COLO668 (cell line): ENCODE results near the gene TAB2.

Source experiments
- DNase-seq: peaks from one replicate; lab custom pipeline; 2025; ENCODE audit not compliant: unreplicated experiment; lab: John Stamatoyannopoulos, UW

TAB2 gene, protein sequence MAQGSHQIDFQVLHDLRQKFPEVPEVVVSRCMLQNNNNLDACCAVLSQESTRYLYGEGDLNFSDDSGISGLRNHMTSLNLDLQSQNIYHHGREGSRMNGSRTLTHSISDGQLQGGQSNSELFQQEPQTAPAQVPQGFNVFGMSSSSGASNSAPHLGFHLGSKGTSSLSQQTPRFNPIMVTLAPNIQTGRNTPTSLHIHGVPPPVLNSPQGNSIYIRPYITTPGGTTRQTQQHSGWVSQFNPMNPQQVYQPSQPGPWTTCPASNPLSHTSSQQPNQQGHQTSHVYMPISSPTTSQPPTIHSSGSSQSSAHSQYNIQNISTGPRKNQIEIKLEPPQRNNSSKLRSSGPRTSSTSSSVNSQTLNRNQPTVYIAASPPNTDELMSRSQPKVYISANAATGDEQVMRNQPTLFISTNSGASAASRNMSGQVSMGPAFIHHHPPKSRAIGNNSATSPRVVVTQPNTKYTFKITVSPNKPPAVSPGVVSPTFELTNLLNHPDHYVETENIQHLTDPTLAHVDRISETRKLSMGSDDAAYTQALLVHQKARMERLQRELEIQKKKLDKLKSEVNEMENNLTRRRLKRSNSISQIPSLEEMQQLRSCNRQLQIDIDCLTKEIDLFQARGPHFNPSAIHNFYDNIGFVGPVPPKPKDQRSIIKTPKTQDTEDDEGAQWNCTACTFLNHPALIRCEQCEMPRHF

DNA sequence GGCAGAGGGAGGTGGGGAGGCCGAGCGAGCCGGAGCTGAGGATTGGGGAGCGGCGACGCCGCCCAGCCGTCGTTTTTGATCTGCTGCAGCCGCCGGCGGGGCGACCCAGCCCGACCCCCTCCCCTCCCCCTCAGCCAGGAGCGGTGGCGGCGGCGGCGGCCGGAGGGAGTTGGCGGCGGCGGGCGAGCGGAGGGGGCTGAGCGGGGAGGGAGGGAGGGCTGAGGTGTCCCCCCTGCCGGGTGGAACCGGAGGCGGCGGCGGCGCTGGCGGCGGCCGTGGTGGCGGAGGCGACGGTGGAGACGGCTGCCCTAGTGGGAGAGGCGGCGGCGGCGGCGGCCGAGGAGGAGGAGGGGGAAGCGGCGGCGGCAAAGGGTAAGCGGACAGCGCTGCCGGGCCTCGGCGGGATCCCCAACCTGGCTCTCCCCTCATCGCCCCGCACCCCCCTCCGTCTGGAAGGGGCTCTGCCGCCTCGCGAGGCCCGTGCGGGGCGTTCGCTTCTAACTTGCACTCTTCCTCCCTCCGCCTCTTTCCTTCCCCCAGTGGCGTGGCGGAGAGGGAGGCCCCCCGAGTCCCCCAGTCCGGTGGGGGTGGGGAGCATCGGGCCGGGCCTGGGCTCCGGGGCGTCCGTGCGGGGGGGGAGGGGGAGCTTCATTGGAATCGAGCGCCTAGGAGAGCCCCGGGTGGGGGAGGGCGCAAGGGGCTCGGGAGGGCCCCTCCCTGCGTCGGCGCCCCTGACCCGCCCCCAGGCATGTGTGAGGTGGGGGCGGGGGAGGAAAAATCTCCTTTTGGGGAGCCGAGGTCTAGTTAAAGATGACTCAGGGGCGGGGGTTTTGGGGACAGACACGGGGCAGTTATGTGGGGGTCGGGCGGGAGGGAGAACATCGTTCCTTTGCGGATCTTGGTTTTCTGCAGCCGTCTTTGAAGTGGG, at the start of gene TAB2:
Gene TAB2, plus strand, starts transcription at position 69 of the 928 bp plus-strand sequence. CDS start 52,286 bp downstream, outside the sequence.
- DNase-seq: peak; percentile 63

DNA sequence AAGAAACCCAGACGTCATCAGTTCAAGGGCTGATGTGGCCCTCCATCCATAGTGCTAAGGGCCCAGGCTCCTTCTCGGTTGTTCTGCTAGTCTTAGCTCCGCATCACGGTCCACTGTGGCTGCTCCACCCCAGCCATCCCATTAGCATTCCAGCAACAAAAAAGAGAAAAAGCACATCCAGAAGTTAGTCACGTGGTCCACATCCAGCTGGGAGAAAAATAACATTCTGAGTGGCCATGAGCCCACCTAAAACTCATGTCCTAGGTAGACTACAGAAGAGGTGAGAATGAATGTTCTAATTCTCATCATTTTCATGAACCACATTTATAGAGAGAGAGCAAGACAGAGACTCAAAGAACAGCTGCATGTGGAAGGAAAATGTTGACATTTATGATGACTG, 49.4 kb upstream of the TAB2 start:
- DNase-seq: no peak

DNA sequence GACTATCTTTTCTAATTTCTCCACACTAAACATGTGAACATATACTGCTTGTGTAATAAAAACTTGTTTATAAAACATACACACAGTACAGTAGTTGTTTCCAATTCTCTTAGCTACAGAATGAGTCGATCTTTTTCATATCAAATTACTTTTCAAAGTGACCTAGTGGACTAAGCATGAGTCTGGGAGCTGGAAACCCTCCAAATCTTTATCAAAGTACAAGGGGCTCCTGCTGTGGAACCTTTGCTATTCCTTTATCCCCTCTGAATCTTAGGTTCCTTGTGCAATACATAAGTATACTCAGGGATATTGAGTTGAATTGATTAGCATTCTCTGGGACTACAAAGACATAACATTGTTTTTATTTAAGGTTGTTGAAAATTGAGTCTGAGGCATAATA, 48.7 kb upstream of the TAB2 start:
- no peak for DNase-seq

DNA sequence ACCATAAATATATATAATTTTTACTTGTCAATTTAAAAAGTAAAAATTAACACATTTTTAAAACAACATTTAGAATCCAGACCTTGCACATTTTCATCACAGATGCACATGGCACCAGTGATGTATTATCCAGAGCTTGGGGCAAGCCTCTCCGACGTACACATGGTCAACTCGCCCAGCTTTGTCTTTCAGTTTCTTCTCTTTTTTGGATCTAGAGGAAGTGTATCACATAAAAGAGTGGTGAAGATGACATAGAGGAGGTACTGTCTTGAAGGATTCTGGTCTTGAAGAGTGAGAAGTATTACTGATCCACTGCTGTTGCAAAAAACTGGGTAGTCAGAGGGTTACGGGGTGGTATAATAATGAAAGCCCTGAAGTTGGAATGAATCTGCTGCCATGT, 46.9 kb upstream of the TAB2 start:
- DNase-seq: no peak

DNA sequence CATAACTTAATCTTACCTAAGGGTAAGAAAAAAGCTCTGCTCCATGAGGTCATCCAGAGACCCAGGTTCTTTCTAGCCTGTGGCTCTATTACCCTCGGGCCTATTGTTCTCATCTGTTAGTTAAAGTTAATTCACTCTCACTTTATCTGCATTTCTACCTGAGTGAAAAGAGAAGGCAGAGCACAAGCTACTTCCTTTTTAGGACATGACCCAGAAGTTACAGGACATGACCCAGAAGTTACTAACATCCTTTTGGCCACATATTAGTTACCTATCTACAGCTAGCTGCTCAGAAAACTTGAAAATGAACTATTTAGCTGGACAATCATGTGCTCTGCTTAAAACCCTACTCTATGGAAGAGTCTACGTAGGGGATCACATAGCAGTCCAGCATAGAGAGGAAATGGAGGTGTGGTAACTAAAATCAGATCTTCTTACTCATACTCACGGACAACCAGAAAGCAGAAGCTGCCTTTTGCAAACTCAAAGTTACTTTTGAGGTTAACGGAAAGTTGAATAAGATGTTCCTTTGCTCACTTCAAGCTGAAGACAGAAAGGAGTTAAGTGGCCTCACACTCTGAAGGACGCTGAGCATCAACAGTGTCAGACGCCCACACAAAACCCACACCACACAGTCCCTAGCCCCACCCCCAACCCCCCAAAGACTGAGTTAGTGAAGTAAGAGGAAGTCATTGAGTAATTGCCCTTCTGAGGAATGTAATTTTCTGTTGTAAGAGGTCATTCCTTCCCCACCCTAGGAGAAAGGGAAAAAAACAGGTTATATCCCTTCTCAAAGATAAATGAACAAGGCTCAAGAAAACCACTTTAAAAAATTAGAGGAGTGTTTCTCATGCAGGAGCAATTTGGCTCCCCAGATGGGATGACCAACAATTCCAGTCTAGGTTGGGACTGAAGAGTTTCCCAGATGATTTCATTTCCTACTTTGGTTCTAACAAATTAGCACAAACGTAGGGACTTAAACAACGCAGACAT, 45.9 kb upstream of the TAB2 start:
- no peak for DNase-seq

DNA sequence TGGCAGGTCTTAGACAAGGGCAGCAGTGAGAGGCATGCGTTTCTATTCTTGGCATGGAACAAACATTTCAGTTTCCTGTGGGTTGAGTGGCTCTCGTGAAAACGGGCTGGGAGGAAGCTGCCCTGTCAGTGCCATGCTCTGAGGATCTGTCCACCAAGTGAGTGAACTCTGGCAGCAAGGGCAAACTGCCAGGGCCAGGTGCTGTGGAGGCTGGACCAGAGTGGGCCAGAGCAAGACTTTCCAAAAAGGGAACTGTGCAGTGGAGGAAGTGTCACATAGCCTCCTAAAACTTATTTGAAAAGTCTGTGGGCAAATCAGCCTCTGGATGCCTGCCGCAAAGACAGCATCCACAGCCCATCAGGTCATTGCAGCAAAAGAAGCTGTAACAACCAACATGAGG, 44.2 kb upstream of the TAB2 start:
- no peak for DNase-seq

DNA sequence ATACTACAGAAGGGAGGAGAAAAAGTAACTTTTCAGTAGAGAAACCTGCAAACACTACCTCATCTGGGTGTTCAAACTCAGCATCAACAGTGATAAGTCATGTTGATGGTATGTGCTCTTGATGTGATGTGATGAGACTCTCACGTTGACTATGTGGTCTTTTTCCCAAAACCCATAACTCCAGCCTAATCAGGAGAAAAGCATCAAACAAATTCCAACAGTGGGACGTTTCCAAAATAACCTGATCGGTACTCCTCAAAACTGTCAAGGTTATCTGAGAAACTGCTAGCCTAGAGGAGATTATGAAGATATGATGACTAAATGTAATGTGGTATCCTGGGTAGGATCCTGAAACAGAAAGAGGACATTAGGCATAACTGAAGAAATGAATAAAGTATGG, 41.9 kb upstream of the TAB2 start:
- DNase-seq: no peak

DNA sequence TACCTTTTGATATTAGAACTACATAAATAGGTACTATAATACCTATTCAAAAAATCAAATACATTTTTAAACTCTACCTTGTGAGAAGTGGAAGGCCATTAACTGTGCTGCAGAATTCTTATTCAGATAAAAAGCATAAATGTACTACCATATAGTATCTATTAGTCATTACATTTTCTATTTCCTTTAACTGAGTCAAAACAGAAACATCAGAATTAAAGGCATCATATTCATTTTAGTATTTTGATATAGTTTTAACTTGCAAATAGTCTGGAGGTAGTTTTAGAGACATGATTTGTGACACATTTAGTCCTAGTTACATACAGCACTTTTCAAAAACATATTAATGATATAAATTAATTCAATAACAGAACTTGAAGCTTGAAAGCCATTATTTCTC, 39.9 kb upstream of the TAB2 start:
- DNase-seq: no peak

DNA sequence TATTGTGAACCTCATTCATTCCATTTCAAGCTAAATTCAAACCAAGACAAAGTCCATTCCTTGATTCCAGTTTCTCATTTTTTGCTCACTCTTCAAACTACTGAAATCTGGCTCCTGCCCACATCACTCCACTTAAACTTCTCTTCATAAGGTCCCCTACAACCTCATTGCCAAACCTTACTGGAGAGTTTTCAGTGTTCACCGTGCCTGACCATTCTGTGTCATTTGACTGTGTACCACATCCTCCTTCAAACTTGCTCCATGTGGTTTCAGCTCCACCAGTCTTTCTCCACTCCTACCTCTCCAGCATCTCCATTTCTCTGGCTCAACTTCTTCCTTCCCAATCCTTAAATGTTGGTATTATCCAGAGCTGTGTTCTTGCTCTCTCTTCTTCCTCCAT, 38.5 kb upstream of the TAB2 start:
- DNase-seq: no peak

DNA sequence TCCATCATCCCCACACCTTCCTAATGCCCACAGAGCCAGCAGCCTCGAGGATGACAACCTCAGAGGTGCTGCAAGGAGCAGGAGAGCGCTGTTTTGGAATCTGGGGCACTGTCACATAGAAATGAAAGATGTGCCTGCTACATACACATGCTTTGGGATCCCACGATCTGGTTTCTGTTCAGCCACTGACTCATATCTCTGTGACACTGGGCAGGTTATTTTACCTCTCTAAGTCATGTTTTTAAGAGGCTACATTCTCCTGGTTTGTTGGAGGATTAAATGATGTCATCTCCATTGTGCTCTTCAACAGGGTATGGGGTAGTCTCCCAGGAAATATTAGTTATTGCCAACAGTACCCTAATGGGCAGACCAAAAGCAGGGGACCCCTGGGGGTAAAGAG, 32.6 kb upstream of the TAB2 start:
- DNase-seq: no peak

DNA sequence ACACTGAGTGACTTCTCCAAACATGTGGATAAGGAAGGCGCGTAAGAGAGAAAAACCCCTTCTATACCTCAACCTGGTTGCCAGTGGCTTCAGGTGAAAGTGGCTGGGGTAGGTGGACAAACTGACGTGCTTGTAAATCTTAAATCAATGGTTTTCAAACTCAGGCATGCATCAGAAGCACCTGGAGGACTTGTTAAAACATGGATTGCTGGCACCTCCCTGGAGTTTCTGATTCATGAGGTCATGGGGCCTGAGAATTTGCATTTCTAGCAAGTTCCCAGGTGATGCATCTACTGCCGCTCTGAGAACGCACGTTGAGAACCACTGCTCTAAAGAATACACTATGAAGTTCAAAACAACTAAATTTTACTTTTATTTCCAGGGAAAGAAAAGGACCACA, 31.9 kb upstream of the TAB2 start:
- DNase-seq: no peak

DNA sequence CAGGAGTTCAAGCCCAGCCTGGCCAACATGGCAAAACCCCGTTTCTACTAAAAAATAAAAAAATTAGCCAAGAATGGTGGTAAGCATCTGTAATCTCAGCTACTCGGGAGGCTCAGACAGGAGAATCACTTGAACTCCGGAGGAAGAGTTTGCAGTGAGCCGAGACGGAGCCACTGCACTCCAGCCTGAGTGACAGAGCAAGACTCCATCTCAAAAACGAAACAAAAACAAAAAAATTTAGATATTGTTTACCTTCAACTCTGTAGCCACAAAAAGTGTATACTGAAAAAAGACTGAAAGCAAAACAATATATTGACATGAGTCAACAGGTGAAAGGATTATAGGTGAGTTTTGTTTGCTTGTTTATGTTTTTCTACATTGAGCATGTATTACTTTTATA, 30.6 kb upstream of the TAB2 start:
- DNase-seq: no peak

DNA sequence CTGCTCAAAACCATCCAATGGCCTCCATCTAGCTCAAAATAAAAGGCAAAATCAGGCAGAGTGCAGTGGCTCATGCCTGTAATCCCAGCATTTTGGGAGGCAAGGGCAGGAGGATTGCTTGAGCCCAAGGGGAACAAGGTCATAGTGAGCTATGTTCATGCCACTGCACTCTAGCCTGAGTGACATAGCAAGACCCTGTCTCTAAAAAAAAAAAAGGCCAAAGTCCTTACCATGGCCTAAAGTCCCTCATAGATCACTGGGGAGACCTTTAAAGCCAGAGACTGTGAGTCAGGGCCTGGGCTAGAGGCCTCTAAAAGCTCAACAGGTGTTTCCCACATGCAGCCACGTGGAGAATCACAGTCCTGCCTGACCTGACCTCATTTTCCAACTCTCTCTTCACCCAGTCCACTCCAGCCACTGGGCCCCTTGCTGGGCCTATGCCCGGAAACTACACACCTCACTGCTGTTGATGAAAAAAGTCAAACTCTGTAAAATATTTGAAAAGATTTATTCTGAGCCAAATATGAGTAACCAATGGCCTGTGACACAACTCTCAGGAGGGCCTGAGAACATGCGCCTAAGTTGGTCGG, 28.2 kb upstream of the TAB2 start:
- DNase-seq: no peak

DNA sequence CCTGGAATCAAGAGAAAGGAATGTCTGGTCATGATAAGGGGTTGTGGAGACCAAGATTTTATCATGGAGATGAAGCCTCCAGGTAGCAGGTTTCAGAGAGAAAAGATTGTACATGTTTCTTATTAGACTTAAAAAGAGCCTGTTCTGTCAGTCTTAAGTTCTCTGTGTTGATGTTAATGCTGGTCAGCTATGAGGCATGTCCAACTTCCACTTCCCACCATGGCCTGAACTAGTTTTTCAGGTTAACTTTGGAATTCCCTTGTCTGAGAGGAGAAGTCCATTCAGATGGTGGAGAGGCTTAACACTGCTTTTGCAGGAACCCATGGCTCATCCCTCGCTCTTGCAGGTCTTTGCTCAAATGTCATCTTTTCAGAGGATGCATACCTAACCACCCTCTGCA, 27.5 kb upstream of the TAB2 start:
- no peak for DNase-seq

DNA sequence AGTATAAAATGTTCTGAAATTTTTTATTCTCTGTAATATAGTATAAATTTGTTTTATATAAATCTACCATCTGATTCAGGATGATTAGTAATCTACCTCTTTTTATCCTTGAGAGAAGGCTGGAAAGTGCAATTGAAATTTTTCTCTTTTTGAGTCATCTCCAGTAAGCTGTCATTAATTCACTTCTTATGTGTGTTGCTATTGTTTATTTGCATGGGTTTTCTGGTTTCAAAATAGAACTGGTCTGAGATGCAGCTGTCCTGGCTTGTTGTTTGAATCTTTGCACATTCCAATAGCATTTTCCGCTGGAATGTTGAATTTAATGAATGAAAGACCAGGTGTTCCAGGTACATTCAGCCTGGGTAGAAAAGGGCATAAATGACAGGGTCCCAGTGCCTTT, 24.3 kb upstream of the TAB2 start:
- no peak for DNase-seq

DNA sequence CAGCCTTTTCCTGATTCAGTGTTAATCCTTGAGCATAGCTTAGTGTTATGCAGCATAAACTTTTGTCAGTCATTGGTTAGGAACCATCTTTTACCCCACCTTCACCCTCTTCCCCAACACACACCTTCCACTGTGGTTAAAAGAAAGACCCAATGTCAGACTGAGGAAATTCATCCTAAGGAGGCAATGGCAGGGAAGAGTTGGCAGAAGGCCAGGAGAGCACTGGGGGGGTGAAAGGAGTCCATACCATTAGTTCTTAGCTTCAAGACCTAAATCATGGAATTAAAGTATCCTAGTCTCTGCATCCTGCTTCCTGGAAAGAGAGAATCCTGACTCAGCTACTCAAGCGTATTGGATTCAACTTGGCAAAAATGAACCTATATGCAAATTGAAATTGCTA, 16.9 kb upstream of the TAB2 start:
- no peak for DNase-seq

DNA sequence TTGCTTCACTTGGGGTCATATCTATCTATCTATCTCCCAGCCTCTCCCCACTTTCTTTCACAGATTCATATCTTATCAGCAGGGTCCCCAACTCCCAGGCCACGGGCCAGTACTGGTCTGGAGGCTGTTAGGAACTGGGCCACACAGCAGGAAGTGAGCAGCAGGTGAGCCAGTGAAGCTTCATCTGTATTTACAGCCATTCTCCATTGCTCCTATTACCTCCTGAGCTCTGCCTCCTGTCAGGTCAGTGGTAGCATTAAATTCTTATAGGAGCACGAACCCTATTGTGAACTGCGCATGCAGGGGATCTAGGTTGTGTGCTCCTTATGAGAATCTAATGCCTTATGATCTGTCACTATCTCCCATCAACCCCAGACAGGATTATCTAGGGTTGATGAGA, 14.8 kb upstream of the TAB2 start:
- no peak for DNase-seq

DNA sequence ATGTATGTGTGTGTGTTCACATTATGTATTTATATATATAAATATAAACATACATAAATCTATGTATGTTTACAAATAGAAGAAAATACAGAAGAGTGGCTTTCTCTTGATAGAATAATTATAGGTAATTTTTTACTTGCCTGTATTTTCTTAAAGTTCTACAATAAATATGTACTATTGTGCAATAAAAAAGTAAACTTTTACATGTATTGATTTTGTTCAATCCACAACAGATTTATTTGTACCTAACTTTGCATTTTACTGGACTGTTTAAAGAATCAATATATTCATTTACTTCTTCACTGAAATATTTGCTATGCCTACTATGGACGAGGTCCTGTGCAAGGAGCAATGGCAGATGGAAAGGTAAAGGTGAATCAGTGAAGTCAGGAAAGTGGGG, 14.0 kb upstream of the TAB2 start:
- no peak for DNase-seq

DNA sequence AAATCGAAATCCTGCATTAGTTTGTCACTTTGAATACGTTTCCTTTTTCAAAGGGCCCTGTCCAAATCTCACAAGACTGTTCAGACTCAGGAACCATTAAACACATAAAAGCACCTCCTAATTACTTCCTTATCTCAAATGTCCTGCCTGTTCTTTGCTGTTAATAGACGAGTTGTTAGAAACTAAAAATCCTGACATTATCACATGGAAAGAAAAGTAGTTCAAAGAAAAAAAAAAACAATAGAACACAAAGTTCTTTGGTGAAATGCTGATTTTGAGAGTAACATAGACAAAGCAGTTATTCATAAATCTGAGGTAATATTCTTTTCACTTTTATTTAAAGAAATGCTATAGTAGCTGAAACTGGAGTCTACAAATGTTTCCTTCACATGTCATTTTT, 12.1 kb upstream of the TAB2 start:
- no peak for DNase-seq

DNA sequence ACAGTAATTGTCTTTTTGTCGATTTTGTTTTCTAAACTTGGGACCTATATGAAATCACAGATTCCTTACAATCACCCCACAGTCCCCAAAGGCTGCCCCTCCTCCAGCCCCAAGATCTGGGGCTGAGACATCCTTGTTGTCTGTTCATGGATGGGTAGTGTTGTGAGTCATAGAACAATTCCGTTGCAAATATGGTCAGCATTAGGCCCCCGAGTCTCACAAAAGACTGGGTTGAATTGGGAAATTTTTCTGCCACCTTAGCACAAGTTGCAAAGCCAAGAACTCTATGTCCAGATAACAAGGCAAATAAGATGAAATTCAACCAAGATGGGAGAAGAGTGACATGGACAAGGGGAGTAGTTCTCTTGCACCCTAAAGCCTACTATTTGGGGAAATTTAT, 10.5 kb upstream of the TAB2 start:
- DNase-seq: no peak
